HepG2 (cell line): ENCODE data around the gene MAN1A1. TPM values are rescaled to one million over a fixed set of nuclear protein-coding genes. Genes with fewer than 3 reads are reported as not detected.

Source experiments
- ATAC-seq: fragments of 200-7000 bp; cut with Tn5 transposase; 3 replicates; pipeline ENCODE4 v1.9.1; 2020; ENCODE audit warnings: mild to moderate bottlenecking, moderate library complexity
- BruUV-seq: library from RNA; stranded (reverse); fragments of 400-500 nt; replicated peaks from 2 replicates; lab custom pipeline; 2021; lab: Mats Ljungman, UMichigan
- CTCF ChIA-PET: fragments of 300-600 bp; formaldehyde crosslinking; extraction: SDS; loops from one replicate; lab custom pipeline; 2021; ENCODE audit warnings: low total read pairs, inconsistent platforms, low intra/inter-chr PET ratio; lab: Yijun Ruan, JAX
- POLR2A ChIA-PET: fragments of 350-600 bp; sonication (Branson Sonifier 250); formaldehyde crosslinking; loops from one replicate; lab custom pipeline; 2020; ENCODE audit warnings: antibody characterized with exemption, inconsistent platforms; lab: Yijun Ruan, JAX
- DNase-seq: peaks from one replicate; pipeline ENCODE4 v3.0.0-alpha.2; 2015; ENCODE audit warnings: low spot score
- FAIRE-seq: peaks from 3 replicates; lab custom pipeline; 2011; peaks lifted over from hg19 to GRCh38; lab: Jason Lieb, UNC
- H2AFZ ChIP-seq: one replicate; pipeline ENCODE4 v1.6.1; 2011; ENCODE audit warnings: low read length, inconsistent platforms
- H3K27ac ChIP-seq: fragments of 300-600 bp; 3 replicates; pipeline ENCODE4 v1.8.0; 2011; ENCODE audit warnings: mixed run types, mild to moderate bottlenecking, mixed read lengths, low read length, inconsistent platforms; ENCODE audit not compliant: insufficient read depth; ENCODE audit errors: extremely low read length
- H3K27me3 ChIP-seq, 2 experiments: fragments of 200-600 bp in 1 of 2; 2 replicates in 1 of 2; 3 replicates in 1 of 2; pipeline versions ENCODE4 v1.6.0 to v1.8.0; 2011; ENCODE audit warnings: low read length in 2 of 2, mild to moderate bottlenecking in 2 of 2, moderate library complexity in 2 of 2, inconsistent platforms in 1 of 2; ENCODE audit not compliant: insufficient read depth in 2 of 2, control insufficient read depth in 1 of 2
- H3K36me3 ChIP-seq, 2 experiments: fragments of 200-600 bp in 1 of 2; replicated peaks in 1 of 2; 2 replicates in 1 of 2; 3 replicates in 1 of 2; pipeline versions ENCODE4 v1.5.1 to v1.8.0; 2011; ENCODE audit warnings: low read length in 2 of 2, inconsistent platforms in 1 of 2; ENCODE audit not compliant: insufficient read depth in 2 of 2, control insufficient read depth in 1 of 2
- H3K4me1 ChIP-seq: 2 replicates; pipeline ENCODE4 v1.5.1; 2012; ENCODE audit warnings: low read length, inconsistent platforms; ENCODE audit not compliant: insufficient read depth
- H3K4me2 ChIP-seq: 2 replicates; pipeline ENCODE4 v1.6.0; 2011; ENCODE audit warnings: low read depth, low read length, inconsistent platforms
- H3K4me3 ChIP-seq, 3 experiments: fragments of 200-600 bp in 1 of 3; sonication (generic), shearing (Covaris generic) in 1 of 3; replicated peaks in 1 of 3; 2 replicates each; pipeline ENCODE4 v1.5.1; 2011 to 2016; ENCODE audit warnings: low read length in 3 of 3, inconsistent platforms in 2 of 3, low read depth in 2 of 3, mild to moderate bottlenecking in 2 of 3, control low read depth in 1 of 3, mixed read lengths in 1 of 3; ENCODE audit not compliant: insufficient read depth in 1 of 3
- H3K79me2 ChIP-seq: one replicate; pipeline ENCODE4 v1.6.1; 2011; ENCODE audit warnings: low read length, inconsistent platforms; ENCODE audit not compliant: insufficient read depth
- H3K9ac ChIP-seq: 2 replicates; pipeline ENCODE4 v1.6.0; 2011; ENCODE audit warnings: mild to moderate bottlenecking, low read depth, low read length, inconsistent platforms; ENCODE audit not compliant: insufficient read depth
- H3K9me3 ChIP-seq: 2 replicates; pipeline ENCODE4 v1.5.1; 2012; ENCODE audit warnings: mild to moderate bottlenecking, low read length
- H4K20me1 ChIP-seq: 2 replicates; pipeline ENCODE4 v1.6.0; 2011; ENCODE audit warnings: inconsistent platforms, mild to moderate bottlenecking, low read length, moderate library complexity; ENCODE audit not compliant: insufficient read depth
- FOXA3 ChIP-seq: IDR thresholded peaks from 2 replicates; pipeline ENCODE4 v1.6.1; 2016; ENCODE audit warnings: missing genetic modification reagents, missing compliant biosample characterization
- KDM1A ChIP-seq: IDR thresholded peaks from 2 replicates; pipeline ENCODE4 v1.6.1; 2016; ENCODE audit warnings: missing compliant biosample characterization
- KDM4B ChIP-seq: sonication (generic); formaldehyde crosslinking; IDR thresholded peaks from 2 replicates; pipeline ENCODE4 v1.4.0; 2020; ENCODE audit warnings: missing genetic modification reagents
- RBM22 ChIP-seq: fragments of 200-400 bp; formaldehyde crosslinking; optimal IDR thresholded peaks from 2 replicates; pipeline ENCODE3; 2017; ENCODE audit warnings: mild to moderate bottlenecking, low read length, moderate library complexity
- SRY ChIP-seq: sonication (generic); formaldehyde crosslinking; IDR thresholded peaks from 2 replicates; pipeline ENCODE4 v1.8.0; 2022; ENCODE audit warnings: mild to moderate bottlenecking, missing genetic modification reagents
- TGIF2 ChIP-seq: IDR thresholded peaks from 2 replicates; pipeline ENCODE4 v1.6.1; 2016; ENCODE audit warnings: control low read depth, missing compliant biosample characterization
- YEATS2 ChIP-seq: sonication (generic); formaldehyde crosslinking; IDR thresholded peaks from 2 replicates; pipeline ENCODE4 v1.4.0; 2020; ENCODE audit warnings: missing genetic modification reagents, borderline replicate concordance
- ZNF703 ChIP-seq: sonication (generic); formaldehyde crosslinking; IDR thresholded peaks from 2 replicates; pipeline ENCODE4 v1.5.1; 2020; ENCODE audit warnings: missing genetic modification reagents, mild to moderate bottlenecking, moderate library complexity, borderline replicate concordance
- WGBS: methylation state at CpG from one replicate; pipeline ENCODE4 v1.1.6; 2017; ENCODE audit warnings: low lambda C conversion rate; 5-methylcytosine and 5-hydroxymethylcytosine counted together
- in situ Hi-C: cut with HindIII; loops from 2 replicates; pipeline ENCODE4 v1.10.0; 2017; ENCODE audit warnings: low pct_unique_long_range_greater_than_20kb; ENCODE audit not compliant: extremely low pct_ligation_motif_present
- intact Hi-C: fragments of 100-400 bp; cut with micrococcal nuclease; formaldehyde crosslinking; loops from one replicate; pipeline ENCODE4 v1.10.0; 2022; ENCODE audit not compliant: unreplicated experiment
- polyA plus RNA-seq, 8 experiments: library from polyadenylated mRNA; depleted of rRNA in 3 of 8; stranded (reverse) in 7 of 8; unstranded in 1 of 8; fragments of >200 nt; fragmentation: Illumina TruSeq in 4 of 8; extraction: Trizol in 4 of 8; gene quantifications; 2 replicates each; pipeline versions ENCODE4 v1.2.1 to v1.2.3, GENCODE V29; 2011 to 2016; ENCODE audit warnings: low read depth in 4 of 8, missing spikeins in 1 of 8, mixed read lengths in 1 of 8; ENCODE audit not compliant: insufficient read depth in 1 of 8
- total RNA-seq, 5 experiments: library from RNA; depleted of rRNA; stranded (reverse); fragments of >200 nt; fragmentation: Illumina TruSeq; extraction: Trizol; gene quantifications; 2 replicates each; pipeline ENCODE4 v1.2.3, GENCODE V29; 2016; ENCODE audit warnings: low read depth in 1 of 5
- TF ChIP-seq, protein P1 (sequence below): sonication (generic); formaldehyde crosslinking; IDR thresholded peaks from 2 replicates; pipeline ENCODE4 v1.4.0; 2020; ENCODE audit warnings: missing genetic modification reagents
- TF ChIP-seq, protein P2 (sequence below): sonication (generic); formaldehyde crosslinking; IDR thresholded peaks from 2 replicates; pipeline ENCODE4 v1.8.0; 2022; ENCODE audit warnings: mild to moderate bottlenecking, missing genetic modification reagents; ENCODE audit not compliant: insufficient replicate concordance
- TF ChIP-seq, protein P3 (sequence below): sonication (generic); formaldehyde crosslinking; IDR thresholded peaks from 2 replicates; pipeline ENCODE4 v1.8.0; 2023; ENCODE audit warnings: mild to moderate bottlenecking, missing genetic modification reagents
- TF ChIP-seq, protein P4 (sequence below): sonication (generic); formaldehyde crosslinking; IDR thresholded peaks from 2 replicates; pipeline ENCODE4 v1.4.0; 2020; ENCODE audit warnings: missing genetic modification reagents

The MAN1A1 gene
- total and polyA plus RNA-seq, 2 of the 13 experiments (the other 11 are each of a cell fraction or from before 2014, with no cell fraction given), result 156 to 236 TPM

DNA sequence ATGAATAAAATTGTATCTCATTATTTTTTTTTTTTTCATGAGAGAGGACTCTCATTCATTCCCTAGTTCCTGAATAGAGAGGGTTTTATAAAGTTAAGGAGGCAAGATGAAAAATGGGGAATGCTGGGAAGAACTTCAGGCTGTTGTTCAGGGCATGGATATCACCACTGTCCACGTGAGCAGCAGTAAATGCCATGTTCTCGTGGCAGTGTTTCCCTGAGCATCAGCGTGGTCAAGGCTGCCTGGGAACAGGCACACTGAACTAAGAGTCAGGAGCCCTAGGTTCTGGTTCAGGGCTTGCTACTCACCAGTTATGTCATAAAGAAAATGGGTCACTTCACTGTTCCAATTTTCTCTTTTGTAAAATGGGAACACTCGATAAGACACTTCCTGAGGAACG lies 93.2 kb downstream of the MAN1A1 start:
- Histone ChIP-seq H3K4me2 (no peak overlapping the region), H3K9me3 (no peaks in the 10 kb centered on the region)
- no peak for DNase-seq
- no peak for TF ChIP-seq KDM4B
- peak; percentile 96 for TF ChIP-seq RBM22
- TF ChIP-seq SRY (CRISPR knock-in tag), result no peak
- TF ChIP-seq, protein P1, sequence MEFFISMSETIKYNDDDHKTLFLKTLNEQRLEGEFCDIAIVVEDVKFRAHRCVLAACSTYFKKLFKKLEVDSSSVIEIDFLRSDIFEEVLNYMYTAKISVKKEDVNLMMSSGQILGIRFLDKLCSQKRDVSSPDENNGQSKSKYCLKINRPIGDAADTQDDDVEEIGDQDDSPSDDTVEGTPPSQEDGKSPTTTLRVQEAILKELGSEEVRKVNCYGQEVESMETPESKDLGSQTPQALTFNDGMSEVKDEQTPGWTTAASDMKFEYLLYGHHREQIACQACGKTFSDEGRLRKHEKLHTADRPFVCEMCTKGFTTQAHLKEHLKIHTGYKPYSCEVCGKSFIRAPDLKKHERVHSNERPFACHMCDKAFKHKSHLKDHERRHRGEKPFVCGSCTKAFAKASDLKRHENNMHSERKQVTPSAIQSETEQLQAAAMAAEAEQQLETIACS (CRISPR knock-in tag), result no peak
- TF ChIP-seq, protein P2, sequence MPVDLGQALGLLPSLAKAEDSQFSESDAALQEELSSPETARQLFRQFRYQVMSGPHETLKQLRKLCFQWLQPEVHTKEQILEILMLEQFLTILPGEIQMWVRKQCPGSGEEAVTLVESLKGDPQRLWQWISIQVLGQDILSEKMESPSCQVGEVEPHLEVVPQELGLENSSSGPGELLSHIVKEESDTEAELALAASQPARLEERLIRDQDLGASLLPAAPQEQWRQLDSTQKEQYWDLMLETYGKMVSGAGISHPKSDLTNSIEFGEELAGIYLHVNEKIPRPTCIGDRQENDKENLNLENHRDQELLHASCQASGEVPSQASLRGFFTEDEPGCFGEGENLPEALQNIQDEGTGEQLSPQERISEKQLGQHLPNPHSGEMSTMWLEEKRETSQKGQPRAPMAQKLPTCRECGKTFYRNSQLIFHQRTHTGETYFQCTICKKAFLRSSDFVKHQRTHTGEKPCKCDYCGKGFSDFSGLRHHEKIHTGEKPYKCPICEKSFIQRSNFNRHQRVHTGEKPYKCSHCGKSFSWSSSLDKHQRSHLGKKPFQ, result peak; percentile 47
- TF ChIP-seq FOXA3 (CRISPR knock-in tag), result no peak
- TF ChIP-seq, protein P3, sequence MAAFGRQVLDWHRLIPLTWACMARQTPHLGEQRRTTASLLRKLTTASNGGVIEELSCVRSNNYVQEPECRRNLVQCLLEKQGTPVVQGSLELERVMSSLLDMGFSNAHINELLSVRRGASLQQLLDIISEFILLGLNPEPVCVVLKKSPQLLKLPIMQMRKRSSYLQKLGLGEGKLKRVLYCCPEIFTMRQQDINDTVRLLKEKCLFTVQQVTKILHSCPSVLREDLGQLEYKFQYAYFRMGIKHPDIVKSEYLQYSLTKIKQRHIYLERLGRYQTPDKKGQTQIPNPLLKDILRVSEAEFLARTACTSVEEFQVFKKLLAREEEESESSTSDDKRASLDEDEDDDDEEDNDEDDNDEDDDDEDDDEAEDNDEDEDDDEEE (CRISPR knock-in tag), result no peak
- TF ChIP-seq ZNF703 (CRISPR knock-in tag), result no peak
- no peak for TF ChIP-seq YEATS2
- TF ChIP-seq, protein P4, sequence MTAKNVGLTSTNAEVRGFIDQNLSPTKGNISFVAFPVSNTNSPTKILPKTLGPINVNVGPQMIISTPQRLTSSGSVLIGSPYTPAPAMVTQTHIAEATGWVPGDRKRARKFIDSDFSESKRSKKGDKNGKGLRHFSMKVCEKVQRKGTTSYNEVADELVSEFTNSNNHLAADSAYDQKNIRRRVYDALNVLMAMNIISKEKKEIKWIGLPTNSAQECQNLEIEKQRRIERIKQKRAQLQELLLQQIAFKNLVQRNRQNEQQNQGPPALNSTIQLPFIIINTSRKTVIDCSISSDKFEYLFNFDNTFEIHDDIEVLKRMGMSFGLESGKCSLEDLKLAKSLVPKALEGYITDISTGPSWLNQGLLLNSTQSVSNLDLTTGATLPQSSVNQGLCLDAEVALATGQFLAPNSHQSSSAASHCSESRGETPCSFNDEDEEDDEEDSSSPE, result no peak
- no peak for TF ChIP-seq TGIF2 (CRISPR knock-in tag)
- TF ChIP-seq KDM1A, result no peak
- TF ChIP-seq, all 625 proteins: peak for 2
- 97% methylated on average over 5 of the region's 5 CpGs for WGBS
- H3K4me1 ChIP-seq, result peaks cover 47% of the 10 kb centered on the region
- no peak overlapping the region for H3K4me3 ChIP-seq
- no peak overlapping the region for H3K9ac ChIP-seq
- FAIRE-seq (no peak), ATAC-seq (no peak)
- H3K27ac ChIP-seq, result no peak overlapping the region
- H4K20me1 ChIP-seq, result 0 out of 2 replicates have a peak, but pooled peaks cover 4% of the 10 kb centered on the region
- H3K27me3 ChIP-seq, result no peaks in the 10 kb centered on the region
- POLR2A ChIA-PET, result no interaction called here
- CTCF ChIA-PET, result no interaction called here
- H2AFZ ChIP-seq, result no peak overlapping the region
- intact Hi-C loops, result no loop called here
- H3K36me3 ChIP-seq, result peaks cover 14 to 50% of the 10 kb centered on the region in 2 experiments
- in situ Hi-C loops, result no loop called here
- peaks cover 69% of the 10 kb centered on the region for H3K79me2 ChIP-seq
- no TSS peak for BruUV-seq
